ENCODE data around the gene SLC9A9. TPM values are rescaled to one million over a fixed set of nuclear protein-coding genes. Genes with fewer than 3 reads are reported as not detected.

Gene SLC9A9
- total and polyA plus RNA-seq, 9 of the 15 experiments (the other 6 are each of a cell fraction or from before 2014, with no cell fraction given): 0.03 to 0.13 TPM; not detected in 7

DNA sequence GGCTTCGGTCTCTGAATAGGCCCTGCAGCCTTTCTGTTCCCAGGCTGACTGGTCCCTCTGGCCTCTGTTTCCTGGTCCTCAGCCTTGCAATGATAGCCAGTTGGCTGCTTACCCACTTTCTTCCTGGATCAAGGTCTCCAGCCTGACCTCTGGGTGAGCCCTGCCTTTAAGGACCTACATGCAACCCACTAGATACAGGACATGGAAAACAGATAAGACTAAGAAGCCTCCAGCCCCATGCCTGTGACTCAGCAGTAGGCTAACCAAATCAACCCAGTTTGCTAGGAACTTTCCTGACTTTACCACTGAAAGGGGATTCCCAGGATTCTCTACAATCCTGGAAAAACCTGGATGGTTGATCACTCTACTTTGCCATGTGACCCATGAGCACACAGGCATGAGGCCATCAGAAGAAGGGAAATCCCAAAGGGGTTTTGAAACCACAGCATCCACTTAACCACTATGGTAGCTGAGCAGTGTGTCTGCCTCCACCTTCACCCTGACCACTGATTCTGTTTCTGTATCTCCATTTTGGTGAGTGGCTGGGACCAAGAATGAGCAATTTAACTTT lies 540.6 kb downstream of the SLC9A9 start (continued):
- TF ChIP-seq, protein P1, sequence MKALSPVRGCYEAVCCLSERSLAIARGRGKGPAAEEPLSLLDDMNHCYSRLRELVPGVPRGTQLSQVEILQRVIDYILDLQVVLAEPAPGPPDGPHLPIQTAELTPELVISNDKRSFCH (CRISPR knock-in tag; IDR thresholded peaks at IDR 0.05): no peak
- TF ChIP-seq, protein P1 (tag; IDR thresholded peaks at IDR 0.05): peak; percentile 66; the same call in 1 of the 2 replicates
- TF ChIP-seq, protein P2, sequence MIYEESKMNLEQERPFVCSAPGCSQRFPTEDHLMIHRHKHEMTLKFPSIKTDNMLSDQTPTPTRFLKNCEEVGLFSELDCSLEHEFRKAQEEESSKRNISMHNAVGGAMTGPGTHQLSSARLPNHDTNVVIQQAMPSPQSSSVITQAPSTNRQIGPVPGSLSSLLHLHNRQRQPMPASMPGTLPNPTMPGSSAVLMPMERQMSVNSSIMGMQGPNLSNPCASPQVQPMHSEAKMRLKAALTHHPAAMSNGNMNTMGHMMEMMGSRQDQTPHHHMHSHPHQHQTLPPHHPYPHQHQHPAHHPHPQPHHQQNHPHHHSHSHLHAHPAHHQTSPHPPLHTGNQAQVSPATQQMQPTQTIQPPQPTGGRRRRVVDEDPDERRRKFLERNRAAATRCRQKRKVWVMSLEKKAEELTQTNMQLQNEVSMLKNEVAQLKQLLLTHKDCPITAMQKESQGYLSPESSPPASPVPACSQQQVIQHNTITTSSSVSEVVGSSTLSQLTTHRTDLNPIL (CRISPR knock-in tag; IDR thresholded peaks at IDR 0.05): no peak
- TF ChIP-seq, protein P3, sequence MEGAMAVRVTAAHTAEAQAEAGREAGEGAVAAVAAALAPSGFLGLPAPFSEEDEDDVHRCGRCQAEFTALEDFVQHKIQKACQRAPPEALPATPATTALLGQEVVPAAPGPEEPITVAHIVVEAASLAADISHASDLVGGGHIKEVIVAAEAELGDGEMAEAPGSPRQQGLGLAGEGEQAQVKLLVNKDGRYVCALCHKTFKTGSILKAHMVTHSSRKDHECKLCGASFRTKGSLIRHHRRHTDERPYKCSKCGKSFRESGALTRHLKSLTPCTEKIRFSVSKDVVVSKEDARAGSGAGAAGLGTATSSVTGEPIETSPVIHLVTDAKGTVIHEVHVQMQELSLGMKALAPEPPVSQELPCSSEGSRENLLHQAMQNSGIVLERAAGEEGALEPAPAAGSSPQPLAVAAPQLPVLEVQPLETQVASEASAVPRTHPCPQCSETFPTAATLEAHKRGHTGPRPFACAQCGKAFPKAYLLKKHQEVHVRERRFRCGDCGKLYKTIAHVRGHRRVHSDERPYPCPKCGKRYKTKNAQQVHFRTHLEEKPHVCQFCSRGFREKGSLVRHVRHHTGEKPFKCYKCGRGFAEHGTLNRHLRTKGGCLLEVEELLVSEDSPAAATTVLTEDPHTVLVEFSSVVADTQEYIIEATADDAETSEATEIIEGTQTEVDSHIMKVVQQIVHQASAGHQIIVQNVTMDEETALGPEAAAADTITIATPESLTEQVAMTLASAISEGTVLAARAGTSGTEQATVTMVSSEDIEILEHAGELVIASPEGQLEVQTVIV (CRISPR knock-in tag; IDR thresholded peaks at IDR 0.05; ENCODE audit: borderline replicate concordance): no peak
- TF ChIP-seq MTA2 (IDR thresholded peaks at IDR 0.05; ENCODE audit: low read depth): peak; percentile 66
- TF ChIP-seq PML (IDR thresholded peaks at IDR 0.05; ENCODE audit: low read length): peak; percentile 55; the same call in 1 of the 2 replicates
- no peak for TF ChIP-seq TAF1 (IDR thresholded peaks at IDR 0.05; ENCODE audit: control insufficient read depth, extremely low read depth, insufficient read depth, low read length, severe bottlenecking)
- peak; percentile 72 to 82; a peak in 3 of 4 replicates for TF ChIP-seq KDM1A (IDR thresholded peaks at IDR 0.05)
- TF ChIP-seq ZFX (CRISPR knock-in tag; IDR thresholded peaks at IDR 0.05): peak; percentile 30; the same call in 1 of the 2 replicates
- no peak for TF ChIP-seq EZH2 (IDR thresholded peaks at IDR 0.05; ENCODE audit: borderline replicate concordance, low read depth, low read length)
- TF ChIP-seq, protein P4, sequence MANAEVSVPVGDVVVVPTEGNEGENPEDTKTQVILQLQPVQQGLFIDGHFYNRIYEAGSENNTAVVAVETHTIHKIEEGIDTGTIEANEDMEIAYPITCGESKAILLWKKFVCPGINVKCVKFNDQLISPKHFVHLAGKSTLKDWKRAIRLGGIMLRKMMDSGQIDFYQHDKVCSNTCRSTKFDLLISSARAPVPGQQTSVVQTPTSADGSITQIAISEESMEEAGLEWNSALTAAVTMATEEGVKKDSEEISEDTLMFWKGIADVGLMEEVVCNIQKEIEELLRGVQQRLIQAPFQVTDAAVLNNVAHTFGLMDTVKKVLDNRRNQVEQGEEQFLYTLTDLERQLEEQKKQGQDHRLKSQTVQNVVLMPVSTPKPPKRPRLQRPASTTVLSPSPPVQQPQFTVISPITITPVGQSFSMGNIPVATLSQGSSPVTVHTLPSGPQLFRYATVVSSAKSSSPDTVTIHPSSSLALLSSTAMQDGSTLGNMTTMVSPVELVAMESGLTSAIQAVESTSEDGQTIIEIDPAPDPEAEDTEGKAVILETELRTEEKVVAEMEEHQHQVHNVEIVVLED (CRISPR knock-in tag; IDR thresholded peaks at IDR 0.05): no peak
- TF ChIP-seq ADNP (tag; IDR thresholded peaks at IDR 0.05): no peak
- TF ChIP-seq ZNF644 (tag; IDR thresholded peaks at IDR 0.05; ENCODE audit: low read depth): peak; percentile 81
- no peak for TF ChIP-seq KDM5B (IDR thresholded peaks at IDR 0.05; ENCODE audit: insufficient replicate concordance, low read depth, low read length)
- TF ChIP-seq SP2 (IDR thresholded peaks at IDR 0.05; ENCODE audit: extremely low read depth, low read depth, low read length, poor library complexity, severe bottlenecking): no peak
- no peak for TF ChIP-seq SMAD1 (IDR thresholded peaks at IDR 0.05; ENCODE audit: low read depth, low read length, partially characterized antibody)
- TF ChIP-seq ZC3H8 (IDR thresholded peaks at IDR 0.05): no peak
- TF ChIP-seq ZFP30 (CRISPR knock-in tag; IDR thresholded peaks at IDR 0.05; ENCODE audit: borderline replicate concordance): no peak
- TF ChIP-seq HSF4 (CRISPR knock-in tag; IDR thresholded peaks at IDR 0.05; ENCODE audit: borderline replicate concordance): no peak
- TF ChIP-seq, protein P5, sequence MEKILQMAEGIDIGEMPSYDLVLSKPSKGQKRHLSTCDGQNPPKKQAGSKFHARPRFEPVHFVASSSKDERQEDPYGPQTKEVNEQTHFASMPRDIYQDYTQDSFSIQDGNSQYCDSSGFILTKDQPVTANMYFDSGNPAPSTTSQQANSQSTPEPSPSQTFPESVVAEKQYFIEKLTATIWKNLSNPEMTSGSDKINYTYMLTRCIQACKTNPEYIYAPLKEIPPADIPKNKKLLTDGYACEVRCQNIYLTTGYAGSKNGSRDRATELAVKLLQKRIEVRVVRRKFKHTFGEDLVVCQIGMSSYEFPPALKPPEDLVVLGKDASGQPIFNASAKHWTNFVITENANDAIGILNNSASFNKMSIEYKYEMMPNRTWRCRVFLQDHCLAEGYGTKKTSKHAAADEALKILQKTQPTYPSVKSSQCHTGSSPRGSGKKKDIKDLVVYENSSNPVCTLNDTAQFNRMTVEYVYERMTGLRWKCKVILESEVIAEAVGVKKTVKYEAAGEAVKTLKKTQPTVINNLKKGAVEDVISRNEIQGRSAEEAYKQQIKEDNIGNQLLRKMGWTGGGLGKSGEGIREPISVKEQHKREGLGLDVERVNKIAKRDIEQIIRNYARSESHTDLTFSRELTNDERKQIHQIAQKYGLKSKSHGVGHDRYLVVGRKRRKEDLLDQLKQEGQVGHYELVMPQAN (IDR thresholded peaks at IDR 0.05; ENCODE audit: borderline replicate concordance): no peak
- TF ChIP-seq LCOR (CRISPR knock-in tag; IDR thresholded peaks at IDR 0.05): no peak
